HCT116 (cell line): Measurements from ENCODE around the gene ARHGEF12. TPM values are rescaled to one million over a fixed set of nuclear protein-coding genes. Genes with fewer than 3 reads are reported as not detected.

Experiments
- ATAC-seq: fragments of 200-7000 bp; cut with Tn5 transposase; 2 replicates; pipeline ENCODE4 v1.9.1; 2020; ENCODE audit warnings: mild to moderate bottlenecking, moderate library complexity
- BruUV-seq: library from RNA; stranded (reverse); fragments of 400-500 nt; replicated peaks from 2 replicates; lab custom pipeline; 2021; lab: Mats Ljungman, UMichigan
- CTCF ChIA-PET: fragments of 300-600 bp; sonication (Branson Sonifier 250); formaldehyde crosslinking; loops from one replicate; lab custom pipeline; 2021; ENCODE audit warnings: antibody characterized with exemption; lab: Charles Lee
- POLR2A ChIA-PET: fragments of 300-600, 350-600 bp; sonication (Branson Sonifier 250); formaldehyde crosslinking; loops from one replicate; lab custom pipeline; 2021; ENCODE audit warnings: antibody characterized with exemption; lab: Charles Lee
- RAD21 ChIA-PET, 2 experiments: fragments of 300-600 bp; sonication (Branson Sonifier 250); formaldehyde crosslinking; loops; one replicate each; lab custom pipeline; 2023; ENCODE audit warnings: low total read pairs in 2 of 2; ENCODE audit not compliant: uncharacterized antibody in 2 of 2, unreplicated experiment in 2 of 2, low non-redundant PET in 1 of 2; lab: Charles Lee
- DNase-seq: peaks from one replicate; pipeline ENCODE4 v3.0.0-alpha.2; 2010; ENCODE audit warnings: low read depth, low spot score
- H2AFZ ChIP-seq: fragments of 200-600 bp; shearing (Covaris generic), sonication (generic); 2 replicates; pipeline ENCODE4 v1.6.1; 2017; ENCODE audit warnings: low read depth, mixed run types, mixed read lengths, antibody characterized with exemption, low read length; ENCODE audit not compliant: poor library complexity, severe bottlenecking
- H3K27ac ChIP-seq: 2 replicates; pipeline ENCODE4 v1.5.1; 2012; ENCODE audit warnings: low read depth, low read length
- H3K27me3 ChIP-seq: fragments of 200-600 bp; sonication (generic); 2 replicates; pipeline ENCODE4 v1.6.1; 2016; ENCODE audit warnings: mixed run types, low read length, mixed read lengths; ENCODE audit not compliant: insufficient read depth
- H3K36me3 ChIP-seq, 2 experiments: fragments of 200-500 bp in 1 of 2; fragments of 200-600 bp in 1 of 2; sonication (Bioruptor generic) in 1 of 2; sonication (generic) in 1 of 2; 2 replicates each; pipeline versions ENCODE4 v1.5.1 to v1.6.1; 2014 to 2016; ENCODE audit warnings: low read length in 2 of 2, inconsistent platforms in 1 of 2, mixed read lengths in 1 of 2, mixed run types in 1 of 2; ENCODE audit not compliant: insufficient read depth in 2 of 2, control insufficient read depth in 1 of 2
- H3K4me1 ChIP-seq, 2 experiments: fragments of 200-600 bp in 1 of 2; sonication (generic) in 1 of 2; 2 replicates each; pipeline versions ENCODE4 v1.5.1 to v1.6.1; 2012 to 2017; ENCODE audit warnings: low read length in 2 of 2, inconsistent platforms in 1 of 2, mild to moderate bottlenecking in 1 of 2, mixed read lengths in 1 of 2, mixed run types in 1 of 2, moderate library complexity in 1 of 2; ENCODE audit not compliant: insufficient read depth in 2 of 2, control insufficient read depth in 1 of 2
- H3K4me2 ChIP-seq: fragments of 200-600 bp; sonication (generic); 2 replicates; pipeline ENCODE4 v1.6.1; 2017; ENCODE audit warnings: mixed run types, low read length, mixed read lengths
- H3K4me3 ChIP-seq, 2 experiments: fragments of 200-600 bp in 1 of 2; sonication (generic) in 1 of 2; replicated peaks in 1 of 2; 2 replicates each; pipeline ENCODE4 v1.5.1; 2011 to 2016; ENCODE audit warnings: low read length in 2 of 2, control low read depth in 1 of 2, low read depth in 1 of 2, mild to moderate bottlenecking in 1 of 2, mixed read lengths in 1 of 2, mixed run types in 1 of 2
- H3K79me2 ChIP-seq: fragments of 200-600 bp; sonication (generic); 2 replicates; pipeline ENCODE4 v1.6.1; 2017; ENCODE audit warnings: mild to moderate bottlenecking, mixed run types, low read length, moderate library complexity, mixed read lengths; ENCODE audit not compliant: insufficient read depth
- H3K9ac ChIP-seq: fragments of 200-600 bp; sonication (generic); 2 replicates; pipeline ENCODE4 v1.6.1; 2016; ENCODE audit warnings: low read length, mixed read lengths
- H3K9me2 ChIP-seq: fragments of 200-600 bp; sonication (generic), shearing (Covaris generic); 2 replicates; pipeline ENCODE4 v1.6.1; 2017; ENCODE audit warnings: mixed run types, mild to moderate bottlenecking, moderate library complexity; ENCODE audit not compliant: insufficient read depth
- H3K9me3 ChIP-seq, 2 experiments: fragments of 200-500 bp in 1 of 2; fragments of 200-600 bp in 1 of 2; sonication (Bioruptor generic) in 1 of 2; sonication (generic) in 1 of 2; 2 replicates each; pipeline ENCODE4 v1.6.1; 2014 to 2017; ENCODE audit warnings: low read length in 2 of 2, mixed read lengths in 2 of 2, inconsistent platforms in 1 of 2, low read depth in 1 of 2, mild to moderate bottlenecking in 1 of 2, mixed run types in 1 of 2, moderate library complexity in 1 of 2; ENCODE audit not compliant: control insufficient read depth in 1 of 2, insufficient read depth in 1 of 2
- H4K20me1 ChIP-seq: fragments of 200-600 bp; sonication (generic), shearing (Covaris generic); 2 replicates; pipeline ENCODE4 v1.6.1; 2017; ENCODE audit warnings: mixed run types, mild to moderate bottlenecking, moderate library complexity; ENCODE audit not compliant: insufficient read depth
- CBX3 ChIP-seq: IDR thresholded peaks from 2 replicates; pipeline ENCODE4 v1.6.1; 2012; ENCODE audit warnings: low read depth
- CEBPB ChIP-seq: IDR thresholded peaks from 2 replicates; pipeline ENCODE4 v1.6.1; 2012; ENCODE audit warnings: low read depth
- EGR1 ChIP-seq: IDR thresholded peaks from 2 replicates; pipeline ENCODE4 v1.6.1; 2012; ENCODE audit warnings: low read depth
- ELF1 ChIP-seq: IDR thresholded peaks from 2 replicates; pipeline ENCODE4 v1.6.1; 2012; ENCODE audit warnings: low read depth, borderline replicate concordance
- EZH2 ChIP-seq: fragments of 200-600 bp; sonication (generic); IDR thresholded peaks from 2 replicates; pipeline ENCODE4 v1.6.1; 2017; ENCODE audit warnings: antibody characterized with exemption, mixed run types
- FOSL1 ChIP-seq: IDR thresholded peaks from 2 replicates; pipeline ENCODE4 v1.6.1; 2012; ENCODE audit warnings: low read depth
- POLR2A ChIP-seq: IDR thresholded peaks from 2 replicates; pipeline ENCODE4 v1.7.0; 2011; ENCODE audit warnings: borderline replicate concordance; ENCODE audit not compliant: insufficient read depth, insufficient read length; ENCODE audit errors: extremely low read depth
- POLR2AphosphoS5 ChIP-seq: IDR thresholded peaks from 2 replicates; pipeline ENCODE4 v1.6.1; 2011; ENCODE audit warnings: mild to moderate bottlenecking, low read depth, low read length, moderate library complexity
- RAD21 ChIP-seq: IDR thresholded peaks from 2 replicates; pipeline ENCODE4 v1.6.1; 2012; ENCODE audit warnings: low read depth, mild to moderate bottlenecking
- SIN3A ChIP-seq: IDR thresholded peaks from 2 replicates; pipeline ENCODE4 v1.6.1; 2012; ENCODE audit warnings: low read depth
- SP1 ChIP-seq: IDR thresholded peaks from 2 replicates; pipeline ENCODE4 v1.6.1; 2012; ENCODE audit warnings: low read depth
- SRF ChIP-seq: IDR thresholded peaks from 2 replicates; pipeline ENCODE4 v1.6.1; 2012; ENCODE audit warnings: low read depth
- TCF7L2 ChIP-seq: IDR thresholded peaks from 2 replicates; pipeline ENCODE4 v1.7.0; 2011; ENCODE audit warnings: borderline replicate concordance, inconsistent platforms; ENCODE audit not compliant: insufficient read depth, insufficient read length; ENCODE audit errors: extremely low read depth
- YY1 ChIP-seq: IDR thresholded peaks from 2 replicates; pipeline ENCODE4 v1.6.1; 2011; ENCODE audit warnings: low read length, low read depth, moderate library complexity, mild to moderate bottlenecking; ENCODE audit not compliant: insufficient replicate concordance; ENCODE audit errors: extremely low read depth
- ZNF274 ChIP-seq: fragments of 200-500 bp; sonication (Bioruptor generic); IDR thresholded peaks from 2 replicates; pipeline ENCODE4 v1.6.1; 2014; ENCODE audit warnings: mild to moderate bottlenecking, low read depth, low read length, inconsistent platforms
- intact Hi-C: fragments of 100-400 bp; cut with micrococcal nuclease; formaldehyde crosslinking; loops from 2 replicates; pipeline ENCODE4 v1.10.0; 2022
- total RNA-seq: library from RNA; stranded (reverse); gene quantifications from one replicate; pipeline ENCODE4 v1.2.1, GENCODE V29; 2021; ENCODE audit not compliant: unreplicated experiment
- TF ChIP-seq, protein P1 (sequence below), 3 experiments: fragments of 200-600 bp in 1 of 3; sonication (generic) in 1 of 3; IDR thresholded peaks in 2 of 3; conservative IDR thresholded peaks in 1 of 3; 2 replicates each; pipeline ENCODE4 v1.5.1; 2012 to 2017; ENCODE audit warnings: low read depth in 2 of 3, low read length in 2 of 3, antibody characterized with exemption in 1 of 3, borderline replicate concordance in 1 of 3, control low read depth in 1 of 3, mild to moderate bottlenecking in 1 of 3, mixed read lengths in 1 of 3, mixed run types in 1 of 3, moderate library complexity in 1 of 3; ENCODE audit not compliant: insufficient read depth in 1 of 3
- TF ChIP-seq, protein P2 (sequence below): IDR thresholded peaks from 2 replicates; pipeline ENCODE4 v1.6.1; 2012; ENCODE audit warnings: low read depth
- TF ChIP-seq, protein P3 (sequence below): IDR thresholded peaks from 2 replicates; pipeline ENCODE4 v1.6.1; 2011; ENCODE audit warnings: mild to moderate bottlenecking, low read length, moderate library complexity; ENCODE audit not compliant: insufficient replicate concordance; ENCODE audit errors: extremely low read depth
- TF ChIP-seq, protein P4 (sequence below): IDR thresholded peaks from 2 replicates; pipeline ENCODE4 v1.6.1; 2012

Gene ARHGEF12
- total RNA-seq, 1 experiment from 2014 or later = 81.4 TPM

DNA sequence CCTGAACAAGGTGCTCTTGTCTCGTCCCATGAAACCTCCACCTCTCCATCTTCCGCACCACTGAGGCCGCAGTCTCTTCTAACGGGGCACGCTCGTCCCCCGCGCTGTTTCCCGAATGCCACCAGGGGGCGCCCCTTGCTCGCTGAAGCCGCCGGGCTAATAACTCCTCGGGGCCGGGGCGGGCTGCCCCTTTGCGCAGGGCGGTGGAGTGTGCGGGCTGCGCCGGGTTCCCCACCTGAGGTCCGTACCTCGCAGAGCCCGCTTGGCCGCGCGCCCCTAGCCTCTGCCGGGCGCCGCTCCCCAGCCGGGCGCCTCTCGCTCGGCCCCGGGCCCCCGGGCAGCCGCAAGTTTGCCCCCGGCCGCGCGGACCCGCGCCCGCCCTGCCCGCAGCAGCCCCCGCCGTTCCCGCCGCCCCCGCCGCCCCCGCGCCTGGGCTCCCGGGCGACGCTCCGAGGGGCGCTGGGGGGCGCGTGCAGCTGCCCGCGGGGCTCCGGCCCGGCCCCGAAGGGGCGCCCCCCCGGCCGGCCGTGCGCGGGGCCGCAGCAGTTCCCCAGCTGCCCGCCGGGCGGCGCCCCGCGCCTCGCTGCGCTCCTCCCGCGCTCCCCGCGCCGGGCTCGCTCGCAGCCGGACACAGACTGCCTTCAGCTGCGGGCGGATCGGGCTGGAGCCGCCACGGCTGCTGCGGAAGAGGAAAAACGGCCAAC is 175.1 kb downstream of the ARHGEF12 start, which contains the start of gene GRIK4:
Gene GRIK4, plus strand, starts transcription at position 633 of the 704 bp plus-strand sequence. CDS start 148,571 bp downstream, outside the sequence.
- Histone ChIP-seq H3K27ac (peak within 1 kb of the TSS; percentile 14; the same call in 1 of the 2 replicates), H3K9me3 (no peaks in the 10 kb centered on the region), H4K20me1 (no peaks in the 10 kb centered on the region), H3K4me2 (peak within 1 kb of the TSS; percentile 64), H2AFZ (no peak within 1 kb of the TSS), H3K36me3 (no peaks in the 10 kb centered on the region), H3K4me1 (no peaks in the 10 kb centered on the region; a peak in 1 of 4 replicates), H3K27me3 (no peaks in the 10 kb centered on the region), H3K9me2 (no peaks in the 10 kb centered on the region), H3K79me2 (no peaks in the 10 kb centered on the region), H3K9ac (0 out of 2 replicates have a peak within 1 kb of the TSS, but pooled peaks have one; percentile 32), H3K4me3 (peak within 1 kb of the TSS; percentile 25 to 49)
- ChIA-PET CTCF (interaction anchor here (0.7 to 1.7 kb wide), 6 partner anchors 174 to 442 kb away, joined by 3 to 11 read pairs (median 4); no protein-coding TSS in a partner anchor), RAD21 (interaction anchor here (1.0 to 2.0 kb wide), 3 partner anchors 121 to 174 kb away, joined by 3 to 9 read pairs (median 4); no protein-coding TSS in a partner anchor), POLR2A (no interaction called here)
- DNase-seq (peak; percentile 39), ATAC-seq (peak; percentile 93)
- BruUV-seq = no TSS peak
- intact Hi-C loops = loop anchor here (1.0 to 5.0 kb wide), 7 partner anchors 174 to 1080 kb away; no protein-coding TSS in a partner anchor
- TF ChIP-seq, protein P1, sequence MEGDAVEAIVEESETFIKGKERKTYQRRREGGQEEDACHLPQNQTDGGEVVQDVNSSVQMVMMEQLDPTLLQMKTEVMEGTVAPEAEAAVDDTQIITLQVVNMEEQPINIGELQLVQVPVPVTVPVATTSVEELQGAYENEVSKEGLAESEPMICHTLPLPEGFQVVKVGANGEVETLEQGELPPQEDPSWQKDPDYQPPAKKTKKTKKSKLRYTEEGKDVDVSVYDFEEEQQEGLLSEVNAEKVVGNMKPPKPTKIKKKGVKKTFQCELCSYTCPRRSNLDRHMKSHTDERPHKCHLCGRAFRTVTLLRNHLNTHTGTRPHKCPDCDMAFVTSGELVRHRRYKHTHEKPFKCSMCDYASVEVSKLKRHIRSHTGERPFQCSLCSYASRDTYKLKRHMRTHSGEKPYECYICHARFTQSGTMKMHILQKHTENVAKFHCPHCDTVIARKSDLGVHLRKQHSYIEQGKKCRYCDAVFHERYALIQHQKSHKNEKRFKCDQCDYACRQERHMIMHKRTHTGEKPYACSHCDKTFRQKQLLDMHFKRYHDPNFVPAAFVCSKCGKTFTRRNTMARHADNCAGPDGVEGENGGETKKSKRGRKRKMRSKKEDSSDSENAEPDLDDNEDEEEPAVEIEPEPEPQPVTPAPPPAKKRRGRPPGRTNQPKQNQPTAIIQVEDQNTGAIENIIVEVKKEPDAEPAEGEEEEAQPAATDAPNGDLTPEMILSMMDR (IDR thresholded peaks at IDR 0.05 in 2 of 3, conservative IDR thresholded peaks at IDR 0.05 in 1 of 3; ENCODE audit: borderline replicate concordance in 1 of 3, insufficient read depth in 1 of 3, low read depth in 2 of 3, low read length in 2 of 3) = peak; percentile 93 to 94 (median 93)
- TF ChIP-seq POLR2A = no peak
- TF ChIP-seq POLR2AphosphoS5 = no peak
- TF ChIP-seq SIN3A = no peak
- TF ChIP-seq CBX3 = no peak
- TF ChIP-seq SRF = no peak
- no peak for TF ChIP-seq EZH2
- no peak for TF ChIP-seq SP1
- peak; percentile 26 for TF ChIP-seq YY1
- TF ChIP-seq ELF1 = no peak
- no peak for TF ChIP-seq TCF7L2
- TF ChIP-seq EGR1 = no peak
- TF ChIP-seq RAD21 = peak; percentile 99
- TF ChIP-seq, protein P2, sequence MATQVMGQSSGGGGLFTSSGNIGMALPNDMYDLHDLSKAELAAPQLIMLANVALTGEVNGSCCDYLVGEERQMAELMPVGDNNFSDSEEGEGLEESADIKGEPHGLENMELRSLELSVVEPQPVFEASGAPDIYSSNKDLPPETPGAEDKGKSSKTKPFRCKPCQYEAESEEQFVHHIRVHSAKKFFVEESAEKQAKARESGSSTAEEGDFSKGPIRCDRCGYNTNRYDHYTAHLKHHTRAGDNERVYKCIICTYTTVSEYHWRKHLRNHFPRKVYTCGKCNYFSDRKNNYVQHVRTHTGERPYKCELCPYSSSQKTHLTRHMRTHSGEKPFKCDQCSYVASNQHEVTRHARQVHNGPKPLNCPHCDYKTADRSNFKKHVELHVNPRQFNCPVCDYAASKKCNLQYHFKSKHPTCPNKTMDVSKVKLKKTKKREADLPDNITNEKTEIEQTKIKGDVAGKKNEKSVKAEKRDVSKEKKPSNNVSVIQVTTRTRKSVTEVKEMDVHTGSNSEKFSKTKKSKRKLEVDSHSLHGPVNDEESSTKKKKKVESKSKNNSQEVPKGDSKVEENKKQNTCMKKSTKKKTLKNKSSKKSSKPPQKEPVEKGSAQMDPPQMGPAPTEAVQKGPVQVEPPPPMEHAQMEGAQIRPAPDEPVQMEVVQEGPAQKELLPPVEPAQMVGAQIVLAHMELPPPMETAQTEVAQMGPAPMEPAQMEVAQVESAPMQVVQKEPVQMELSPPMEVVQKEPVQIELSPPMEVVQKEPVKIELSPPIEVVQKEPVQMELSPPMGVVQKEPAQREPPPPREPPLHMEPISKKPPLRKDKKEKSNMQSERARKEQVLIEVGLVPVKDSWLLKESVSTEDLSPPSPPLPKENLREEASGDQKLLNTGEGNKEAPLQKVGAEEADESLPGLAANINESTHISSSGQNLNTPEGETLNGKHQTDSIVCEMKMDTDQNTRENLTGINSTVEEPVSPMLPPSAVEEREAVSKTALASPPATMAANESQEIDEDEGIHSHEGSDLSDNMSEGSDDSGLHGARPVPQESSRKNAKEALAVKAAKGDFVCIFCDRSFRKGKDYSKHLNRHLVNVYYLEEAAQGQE = no peak
- no peak for TF ChIP-seq FOSL1
- TF ChIP-seq CEBPB = no peak
- TF ChIP-seq, protein P3, sequence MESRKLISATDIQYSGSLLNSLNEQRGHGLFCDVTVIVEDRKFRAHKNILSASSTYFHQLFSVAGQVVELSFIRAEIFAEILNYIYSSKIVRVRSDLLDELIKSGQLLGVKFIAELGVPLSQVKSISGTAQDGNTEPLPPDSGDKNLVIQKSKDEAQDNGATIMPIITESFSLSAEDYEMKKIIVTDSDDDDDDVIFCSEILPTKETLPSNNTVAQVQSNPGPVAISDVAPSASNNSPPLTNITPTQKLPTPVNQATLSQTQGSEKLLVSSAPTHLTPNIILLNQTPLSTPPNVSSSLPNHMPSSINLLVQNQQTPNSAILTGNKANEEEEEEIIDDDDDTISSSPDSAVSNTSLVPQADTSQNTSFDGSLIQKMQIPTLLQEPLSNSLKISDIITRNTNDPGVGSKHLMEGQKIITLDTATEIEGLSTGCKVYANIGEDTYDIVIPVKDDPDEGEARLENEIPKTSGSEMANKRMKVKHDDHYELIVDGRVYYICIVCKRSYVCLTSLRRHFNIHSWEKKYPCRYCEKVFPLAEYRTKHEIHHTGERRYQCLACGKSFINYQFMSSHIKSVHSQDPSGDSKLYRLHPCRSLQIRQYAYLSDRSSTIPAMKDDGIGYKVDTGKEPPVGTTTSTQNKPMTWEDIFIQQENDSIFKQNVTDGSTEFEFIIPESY = no peak
- TF ChIP-seq, protein P4, sequence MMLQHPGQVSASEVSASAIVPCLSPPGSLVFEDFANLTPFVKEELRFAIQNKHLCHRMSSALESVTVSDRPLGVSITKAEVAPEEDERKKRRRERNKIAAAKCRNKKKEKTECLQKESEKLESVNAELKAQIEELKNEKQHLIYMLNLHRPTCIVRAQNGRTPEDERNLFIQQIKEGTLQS = no peak
- TF ChIP-seq ZNF274 = no peak
